GM12891 (cell line): ENCODE data around the gene PPP1R26.

ENCODE experiments used
- PAX5 ChIP-seq: IDR thresholded peaks from 2 replicates; pipeline ENCODE4 v1.6.1; 2011; ENCODE audit warnings: low read length, moderate library complexity, mild to moderate bottlenecking; ENCODE audit not compliant: insufficient read depth, severe bottlenecking
- POLR2A ChIP-seq: IDR thresholded peaks from 2 replicates; pipeline ENCODE4 v1.6.1; 2011; ENCODE audit warnings: low read depth, low read length, control low read depth
- POLR2AphosphoS5 ChIP-seq: IDR thresholded peaks from 2 replicates; pipeline ENCODE4 v1.6.1; 2011; ENCODE audit warnings: low read depth, low read length, control low read depth
- POU2F2 ChIP-seq: IDR thresholded peaks from 2 replicates; pipeline ENCODE4 v1.6.1; 2011; ENCODE audit warnings: low read depth, mild to moderate bottlenecking, control low read depth, low read length, moderate library complexity

DNA sequence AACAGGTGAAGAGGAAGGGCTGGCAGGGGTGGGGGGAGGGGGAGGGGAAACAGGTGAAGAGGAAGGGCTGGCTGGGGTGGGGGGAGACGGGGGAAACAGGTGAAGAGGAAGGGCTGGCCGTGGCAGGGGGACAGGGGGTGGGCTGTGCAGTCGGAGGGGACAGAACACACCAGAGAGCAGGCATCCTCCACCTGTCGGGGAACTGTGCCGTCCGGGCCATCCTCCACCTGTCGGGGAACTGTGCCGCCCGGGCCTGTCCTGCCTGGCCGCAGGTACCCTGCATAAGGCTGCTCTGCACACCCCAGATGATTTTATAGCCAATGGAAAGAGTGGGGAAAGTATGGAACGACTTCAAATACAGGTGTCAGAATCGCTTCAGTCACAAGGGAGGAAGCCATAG lies 32.5 kb upstream of the PPP1R26 start:
- no peak for TF ChIP-seq POLR2A
- no peak for TF ChIP-seq POLR2AphosphoS5
- TF ChIP-seq PAX5: no peak
- no peak for TF ChIP-seq POU2F2
